Skeletal muscle tissue (tissue), 4 donors: ENCODE data around the gene SPSB1. TPM values are rescaled to one million over a fixed set of nuclear protein-coding genes. Genes with fewer than 3 reads are reported as not detected.

ENCODE experiments used
- H3K27ac ChIP-seq: one replicate; pipeline ENCODE4 v1.7.0; 2013; ENCODE audit warnings: mild to moderate bottlenecking, low read depth, low read length, inconsistent platforms
- H3K27me3 ChIP-seq, 3 donors: one replicate each; pipeline ENCODE4 v1.7.0; 2013; ENCODE audit warnings: low read length in 3 of 3; ENCODE audit not compliant: control insufficient read depth in 3 of 3, insufficient read depth in 3 of 3
- H3K36me3 ChIP-seq, 3 donors: one replicate each; pipeline ENCODE4 v1.7.0; 2013; ENCODE audit warnings: low read length in 3 of 3; ENCODE audit not compliant: control insufficient read depth in 3 of 3, insufficient read depth in 3 of 3
- H3K4me1 ChIP-seq, 3 donors: one replicate each; pipeline ENCODE4 v1.7.0; 2013; ENCODE audit warnings: low read length in 3 of 3, mild to moderate bottlenecking in 3 of 3; ENCODE audit not compliant: control insufficient read depth in 3 of 3, insufficient read depth in 3 of 3
- H3K4me3 ChIP-seq, 3 donors: one replicate each; pipeline ENCODE4 v1.7.0; 2013; ENCODE audit warnings: low read length in 3 of 3
- H3K9ac ChIP-seq, 3 donors: one replicate each; pipeline ENCODE4 v1.7.0; 2013; ENCODE audit warnings: low read length in 3 of 3, mild to moderate bottlenecking in 3 of 3, moderate library complexity in 2 of 3, low read depth in 1 of 3
- H3K9me3 ChIP-seq, 3 donors: one replicate each; pipeline ENCODE4 v1.7.0; 2013; ENCODE audit warnings: low read length in 3 of 3; ENCODE audit not compliant: control insufficient read depth in 3 of 3
- total RNA-seq: library from RNA; depleted of rRNA; stranded (reverse); fragments of >200 nt; gene quantifications from one replicate; pipeline ENCODE4 v1.2.3, GENCODE V29; 2014
- donor health status: Osteomylitis.

The SPSB1 gene
- total RNA-seq, 1 donor from 2014 or later, result 6.3 TPM

DNA sequence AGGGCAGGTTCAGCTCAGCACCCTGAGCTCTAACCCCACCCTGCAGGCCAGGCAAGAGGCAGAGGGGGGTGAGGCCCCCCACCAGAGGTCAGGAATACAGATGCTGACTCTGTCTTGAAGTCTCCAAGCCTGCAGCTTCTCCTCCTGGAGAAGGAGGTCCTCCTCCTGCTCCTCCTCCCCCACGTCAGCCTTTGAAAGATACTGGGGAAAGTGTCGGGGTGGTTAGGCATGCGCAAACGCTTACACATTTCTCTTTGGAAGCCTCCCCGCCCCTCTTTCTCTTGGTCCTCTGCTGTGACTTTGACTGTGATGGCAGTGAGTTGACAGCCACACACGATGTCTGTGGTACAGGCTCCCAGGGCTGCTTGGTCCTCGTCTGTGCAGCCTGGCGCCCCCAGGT, 65.3 kb downstream of the SPSB1 start:
- Histone ChIP-seq H3K36me3 (peaks cover 17 to 26% (median 21%) of the 10 kb centered on the region in 3 donors), H3K4me1 (peaks cover 7 to 18% (median 14%) of the 10 kb centered on the region in 3 donors), H3K27me3 (no peaks in the 10 kb centered on the region), H3K9ac (no peak overlapping the region), H3K9me3 (no peaks in the 10 kb centered on the region), H3K27ac (no peak overlapping the region), H3K4me3 (no peak overlapping the region)

DNA sequence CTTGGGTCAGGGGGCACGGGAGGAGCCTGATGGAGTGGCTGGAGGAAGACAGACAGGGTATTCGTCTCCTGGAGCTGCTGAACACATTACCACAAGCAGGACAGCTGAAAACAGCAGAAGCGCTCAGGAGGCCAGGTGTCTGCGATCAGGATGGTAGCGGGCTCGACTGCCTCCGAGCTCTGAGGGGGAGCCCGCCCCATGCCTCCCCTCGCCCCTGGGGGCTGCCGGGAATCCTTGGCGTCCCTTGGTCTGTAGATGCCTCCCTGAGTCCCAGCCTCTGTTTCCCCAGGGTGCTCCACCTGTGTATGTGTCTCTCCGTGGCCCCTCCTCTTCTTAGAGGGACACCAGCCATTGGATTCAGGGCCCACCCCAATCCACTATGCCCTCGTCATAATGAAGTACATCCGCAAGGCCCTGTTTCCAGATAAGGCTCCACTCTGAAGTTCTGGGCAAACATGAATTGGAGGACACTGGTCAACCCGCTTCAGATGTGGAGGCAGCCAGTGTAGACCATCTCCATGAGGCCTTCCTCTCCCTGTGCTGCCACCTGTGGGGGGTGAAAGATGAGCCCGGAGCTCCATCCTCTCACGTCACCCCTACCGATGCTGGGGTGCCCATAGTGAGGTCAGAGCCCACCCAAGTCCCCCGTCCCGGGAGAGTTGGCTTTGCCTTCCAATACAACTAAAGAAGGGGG, 67.8 kb downstream of the SPSB1 start:
- H3K27ac ChIP-seq, result no peak overlapping the region
- no peaks in the 10 kb centered on the region for H3K27me3 ChIP-seq

DNA sequence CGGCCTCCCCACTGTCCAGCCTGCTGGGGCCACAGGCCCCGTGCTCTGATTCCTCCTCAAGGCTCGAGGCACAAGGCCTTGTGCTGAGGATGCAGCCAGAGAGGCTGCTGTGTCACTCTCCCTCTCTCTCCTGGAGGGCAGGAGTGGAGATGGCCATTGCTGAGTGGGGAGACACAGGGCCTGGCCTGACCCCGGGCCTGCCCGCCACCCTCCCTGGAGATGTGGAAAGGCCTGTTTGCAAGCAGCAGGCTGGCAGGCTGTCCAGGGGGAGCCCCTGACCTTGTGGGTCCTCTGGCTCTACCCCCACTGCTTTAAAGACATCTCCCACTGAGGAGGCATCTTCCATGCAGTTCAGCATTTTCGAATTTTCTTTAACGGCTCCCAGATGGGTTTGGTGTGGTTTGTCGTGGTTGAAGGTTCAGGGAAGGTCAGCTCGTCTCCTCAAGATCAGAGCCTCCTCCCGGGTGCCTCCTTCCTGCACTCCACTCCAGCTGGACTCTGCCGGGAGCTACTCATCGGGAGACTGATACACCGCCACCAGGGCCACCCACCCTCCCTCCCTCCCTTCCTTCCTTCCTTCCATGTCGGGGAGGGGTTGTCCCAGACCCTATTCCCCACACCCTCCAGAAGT, 69.1 kb downstream of the SPSB1 start:
- Histone ChIP-seq H3K9ac (no peak overlapping the region), H3K27me3 (no peaks in the 10 kb centered on the region), H3K27ac (no peak overlapping the region), H3K4me1 (peaks cover 10 to 27% (median 23%) of the 10 kb centered on the region in 3 donors), H3K36me3 (peaks cover 5 to 16% (median 10%) of the 10 kb centered on the region in 3 donors), H3K9me3 (no peaks in the 10 kb centered on the region), H3K4me3 (no peak overlapping the region)

More for the DNA sequence above, 67.8 kb downstream of the SPSB1 start:
- Histone ChIP-seq H3K9me3 (no peaks in the 10 kb centered on the region), H3K9ac (no peak overlapping the region), H3K36me3 (peaks cover 16 to 26% (median 20%) of the 10 kb centered on the region in 3 donors), H3K4me1 (peaks cover 10 to 27% (median 23%) of the 10 kb centered on the region in 3 donors), H3K4me3 (no peak overlapping the region)

DNA sequence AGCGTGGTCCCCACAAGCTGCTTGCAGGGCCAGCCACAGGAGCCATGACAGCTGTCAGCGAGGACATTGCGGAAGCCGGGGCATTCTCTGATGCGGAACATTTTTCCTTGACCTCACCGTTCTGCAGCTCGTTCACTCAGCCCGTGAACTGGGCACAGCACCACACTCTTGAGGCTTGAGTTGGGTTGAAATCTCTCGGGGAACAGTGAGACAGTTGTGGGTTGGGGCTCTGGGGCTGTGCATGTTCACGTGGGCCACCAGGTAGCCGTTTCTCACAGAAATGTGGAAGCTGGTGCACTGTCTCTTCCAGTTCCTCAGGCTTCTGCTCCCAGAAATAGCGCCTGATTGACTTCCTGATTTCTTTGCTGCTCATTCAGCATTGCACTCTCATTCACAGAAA, 69.8 kb downstream of the SPSB1 start:
- no peaks in the 10 kb centered on the region for H3K9me3 ChIP-seq
- peak overlapping the region in 1 of 3 donors; percentile 33 for H3K9ac ChIP-seq
- H3K4me1 ChIP-seq, result peaks cover 10 to 27% (median 23%) of the 10 kb centered on the region in 3 donors
- H3K4me3 ChIP-seq, result no peak overlapping the region
- H3K27me3 ChIP-seq, result no peaks in the 10 kb centered on the region
- peaks cover 4 to 12% (median 12%) of the 10 kb centered on the region in 3 donors for H3K36me3 ChIP-seq
- no peak overlapping the region for H3K27ac ChIP-seq

DNA sequence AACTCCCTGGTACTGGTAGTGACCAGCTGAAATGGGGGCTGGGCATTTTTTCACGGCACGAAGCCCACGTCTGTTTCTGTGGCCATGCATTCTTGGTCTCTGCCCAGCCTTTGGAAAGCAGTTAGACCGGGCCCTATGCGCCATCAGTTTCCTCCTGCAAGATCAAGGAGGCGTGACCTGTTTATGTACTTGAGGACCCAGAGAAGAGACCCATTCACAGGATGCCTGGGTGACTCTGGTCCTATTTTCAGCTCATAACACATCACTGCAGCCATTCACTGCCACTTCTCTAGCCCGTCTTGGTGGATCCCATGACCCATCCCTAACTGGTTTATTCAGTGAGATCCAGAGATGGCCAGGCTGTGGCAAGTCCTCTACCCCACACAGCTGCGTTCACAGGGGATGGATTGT, 70.4 kb downstream of the SPSB1 start:
- no peak overlapping the region for H3K9ac ChIP-seq

DNA sequence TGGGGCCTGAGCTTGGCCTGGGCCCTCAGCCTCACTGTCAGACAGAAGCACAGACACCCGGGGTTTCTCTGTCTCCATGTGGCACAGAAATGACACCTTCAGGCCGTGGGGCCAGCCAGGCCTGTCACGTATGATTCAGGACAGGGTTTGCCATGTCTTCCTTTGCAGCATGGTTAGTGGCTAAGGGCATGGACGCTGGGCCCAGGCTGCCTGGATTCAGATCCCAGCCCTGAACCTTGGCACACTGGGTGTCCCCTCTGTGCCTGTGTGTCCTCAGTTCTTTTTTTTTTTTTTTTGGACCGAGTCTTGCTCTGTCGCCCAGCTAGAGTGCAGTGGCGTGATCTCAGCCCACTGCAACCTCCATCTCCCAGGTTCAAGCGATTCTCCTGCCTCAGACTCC, 73.6 kb downstream of the SPSB1 start:
- no peak overlapping the region for H3K27ac ChIP-seq
- no peak overlapping the region for H3K9ac ChIP-seq
- peaks cover 0 to 7% (median 4%) of the 10 kb centered on the region in 3 donors for H3K36me3 ChIP-seq
- H3K4me3 ChIP-seq, result no peak overlapping the region
- no peaks in the 10 kb centered on the region for H3K9me3 ChIP-seq
- no peaks in the 10 kb centered on the region for H3K27me3 ChIP-seq
- H3K4me1 ChIP-seq, result peaks cover 9 to 29% (median 21%) of the 10 kb centered on the region in 3 donors

More for the DNA sequence above, 70.4 kb downstream of the SPSB1 start:
- H3K27me3 ChIP-seq, result no peaks in the 10 kb centered on the region
- peaks cover 0 to 10% (median 8%) of the 10 kb centered on the region in 3 donors for H3K36me3 ChIP-seq
- peak overlapping the region; percentile 54 for H3K27ac ChIP-seq
- H3K4me1 ChIP-seq, result peaks cover 10 to 26% (median 23%) of the 10 kb centered on the region in 3 donors
- no peaks in the 10 kb centered on the region for H3K9me3 ChIP-seq
- no peak overlapping the region for H3K4me3 ChIP-seq

DNA sequence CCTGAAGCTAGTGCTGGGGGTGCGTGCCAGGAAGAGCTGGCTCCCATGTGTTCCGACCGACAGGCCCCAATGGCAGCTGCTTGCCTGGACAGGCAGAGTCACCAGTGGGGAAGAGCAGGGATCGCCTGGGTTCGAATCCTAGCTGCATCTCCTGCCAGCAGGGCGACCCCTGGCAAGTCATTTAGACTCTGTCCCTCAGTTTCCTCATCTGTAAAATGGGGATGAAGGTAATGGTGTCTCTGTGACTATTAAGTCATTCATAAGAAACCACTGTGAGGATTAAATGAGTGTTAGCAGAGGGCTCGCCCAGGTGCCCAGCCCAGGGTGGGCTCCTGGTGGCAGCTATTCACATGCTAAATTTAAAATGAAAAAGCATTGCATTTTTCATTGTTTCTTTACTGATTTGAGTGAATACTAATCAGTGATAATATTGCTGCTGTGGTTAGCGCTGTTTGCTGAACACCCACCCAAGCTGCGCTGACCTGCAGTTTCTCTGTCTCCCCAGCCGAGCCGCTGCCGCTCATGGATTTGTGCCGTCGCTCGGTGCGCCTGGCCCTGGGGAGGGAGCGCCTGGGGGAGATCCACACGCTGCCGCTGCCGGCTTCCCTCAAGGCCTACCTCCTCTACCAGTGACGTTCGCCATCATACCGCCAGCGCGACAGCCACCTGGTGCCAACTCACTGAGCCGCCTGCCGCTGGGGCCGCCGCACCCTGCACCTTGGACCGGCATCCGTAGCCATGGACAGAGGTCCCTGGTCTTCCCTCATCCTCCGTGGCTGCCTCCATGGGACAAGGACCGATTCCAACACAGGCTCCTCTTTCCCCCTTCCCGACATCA, 74.5 kb downstream of the SPSB1 start:
- Histone ChIP-seq H3K36me3 (peaks cover 0 to 7% (median 4%) of the 10 kb centered on the region in 3 donors), H3K4me3 (no peak overlapping the region), H3K4me1 (peaks cover 10 to 30% (median 19%) of the 10 kb centered on the region in 3 donors), H3K27me3 (no peaks in the 10 kb centered on the region), H3K27ac (no peak overlapping the region), H3K9me3 (no peaks in the 10 kb centered on the region), H3K9ac (no peak overlapping the region)

DNA sequence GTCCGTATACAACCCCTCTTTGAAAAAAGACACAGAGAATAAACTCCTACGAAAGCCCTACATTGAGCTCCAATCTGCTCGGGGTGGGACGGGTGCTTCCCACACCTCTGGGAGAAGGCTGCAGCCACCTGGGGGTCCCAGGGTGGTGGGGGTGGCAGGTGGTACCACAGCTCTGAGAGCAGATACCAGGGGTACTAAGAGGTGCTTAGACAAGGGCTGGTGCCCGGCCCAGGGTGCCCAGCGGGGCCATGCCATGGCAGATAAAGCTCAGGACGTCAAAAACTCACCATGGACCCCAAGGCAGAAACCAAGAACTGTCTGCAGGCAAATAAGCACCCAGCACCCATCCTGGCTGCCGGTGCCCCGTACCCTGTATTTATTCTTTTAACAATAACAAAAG, 75.1 kb downstream of the SPSB1 start:
- Histone ChIP-seq H3K9ac (no peak overlapping the region), H3K27ac (no peak overlapping the region), H3K27me3 (no peaks in the 10 kb centered on the region), H3K36me3 (peaks cover 0 to 7% (median 4%) of the 10 kb centered on the region in 3 donors), H3K4me1 (peaks cover 12 to 30% (median 14%) of the 10 kb centered on the region in 3 donors), H3K4me3 (no peak overlapping the region), H3K9me3 (no peaks in the 10 kb centered on the region)

DNA sequence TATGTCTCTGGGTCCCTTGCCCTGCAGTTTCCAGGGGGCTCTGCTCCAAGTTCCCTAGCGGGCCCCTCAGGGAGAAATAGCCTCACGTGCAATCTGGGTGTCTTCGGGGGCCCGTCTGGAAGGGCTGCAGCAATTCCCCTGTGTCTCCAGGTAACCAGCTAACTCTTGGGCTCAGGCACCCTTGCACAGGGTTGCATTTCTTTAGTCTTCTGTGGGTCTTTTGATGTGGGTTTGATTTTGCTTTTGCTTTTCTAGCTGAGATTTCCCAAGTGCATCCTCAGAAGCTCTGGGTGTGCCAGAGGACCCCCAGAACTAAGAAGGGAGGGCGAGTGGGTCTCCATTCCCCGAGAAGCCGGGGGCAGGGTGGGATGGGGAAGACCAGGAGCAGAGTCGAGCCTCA, 75.7 kb downstream of the SPSB1 start:
- H3K27ac ChIP-seq, result no peak overlapping the region
- no peak overlapping the region for H3K9ac ChIP-seq
- no peaks in the 10 kb centered on the region for H3K27me3 ChIP-seq
- no peaks in the 10 kb centered on the region for H3K9me3 ChIP-seq
- H3K4me3 ChIP-seq, result no peak overlapping the region
- peaks cover 9 to 26% (median 12%) of the 10 kb centered on the region in 3 donors for H3K4me1 ChIP-seq
- peaks cover 0 to 7% (median 4%) of the 10 kb centered on the region in 3 donors for H3K36me3 ChIP-seq
